ENCODE measurements around the gene TMC1.

Gene TMC1

GRCh38 chr9:72560086-72560485 lies 38.7 kb downstream of the TMC1 start:
- no peak for FAIRE-seq
- DNase-seq (ENCODE audit: insufficient read length, low spot score) = no peak
- no peak for TF ChIP-seq CTCF (IDR thresholded peaks at IDR 0.05; ENCODE audit: insufficient read depth, missing control alignments)

GRCh38 chr9:72563806-72564205 lies 42.4 kb downstream of the TMC1 start:
- no peak for FAIRE-seq
- DNase-seq (ENCODE audit: insufficient read length, low spot score) = no peak
- TF ChIP-seq CTCF (IDR thresholded peaks at IDR 0.05; ENCODE audit: insufficient read depth, missing control alignments) = no peak

GRCh38 chr9:72564479-72565281 lies 43.3 kb downstream of the TMC1 start:
- no peak for FAIRE-seq
- TF ChIP-seq CTCF (IDR thresholded peaks at IDR 0.05; ENCODE audit: insufficient read depth, missing control alignments) = no peak
- DNase-seq (ENCODE audit: insufficient read length, low spot score) = no peak

GRCh38 chr9:72565535-72565934 lies 44.1 kb downstream of the TMC1 start:
- TF ChIP-seq CTCF (IDR thresholded peaks at IDR 0.05; ENCODE audit: insufficient read depth, missing control alignments) = no peak
- no peak for FAIRE-seq
- no peak for DNase-seq (ENCODE audit: insufficient read length, low spot score)

GRCh38 chr9:72574156-72574810 lies 52.9 kb downstream of the TMC1 start:
- no peak for TF ChIP-seq CTCF (IDR thresholded peaks at IDR 0.05; ENCODE audit: insufficient read depth, missing control alignments)
- no peak for FAIRE-seq
- DNase-seq (ENCODE audit: insufficient read length, low spot score) = no peak

- FAIRE-seq (no peak), DNase-seq (ENCODE audit: insufficient read length, low spot score) (no peak)
- no peak for TF ChIP-seq CTCF (IDR thresholded peaks at IDR 0.05; ENCODE audit: insufficient read depth, missing control alignments)
Measured at GRCh38 chr9:72575666-72576065, 54.3 kb downstream of the TMC1 start.

- no peak for TF ChIP-seq CTCF (IDR thresholded peaks at IDR 0.05; ENCODE audit: insufficient read depth, missing control alignments)
- no peak for DNase-seq (ENCODE audit: insufficient read length, low spot score)
- no peak for FAIRE-seq
Measured at GRCh38 chr9:72576087-72576486, 54.7 kb downstream of the TMC1 start.

Data from D721Med (cell line).